Heart right ventricle (tissue), 16 donors: ENCODE data around the gene AKAP5. TPM values are rescaled to one million over a fixed set of nuclear protein-coding genes. Genes with fewer than 3 reads are reported as not detected.

ENCODE experiments used
- ATAC-seq, 8 donors: fragments of 200-7000 bp; cut with Tn5 transposase; one replicate each; pipeline ENCODE4 v1.9.1; 2020; ENCODE audit warnings: mild to moderate bottlenecking in 8 of 8, moderate library complexity in 8 of 8, moderate number of reproducible peaks in 1 of 8
- DNase-seq, 2 donors: peaks; one replicate each; pipeline ENCODE4 v3.0.0-alpha.2; 2020
- H3K27ac ChIP-seq, 10 donors: fragments of 200-600 bp; sonication (generic) in 2 of 10; one replicate each; pipeline versions ENCODE4 v1.5.0 to v1.8.0; 2020 to 2022; ENCODE audit warnings: mild to moderate bottlenecking in 3 of 10
- H3K27me3 ChIP-seq, 7 donors: fragments of 200-600 bp; one replicate each; pipeline ENCODE4 v1.8.0; 2021 to 2022; ENCODE audit warnings: mild to moderate bottlenecking in 2 of 7
- H3K36me3 ChIP-seq, 9 donors: fragments of 200-600 bp; sonication (generic) in 1 of 9; one replicate each; pipeline versions ENCODE4 v1.5.0 to v1.8.0; 2020 to 2022; ENCODE audit warnings: mild to moderate bottlenecking in 2 of 9
- H3K4me1 ChIP-seq, 9 donors: fragments of 200-600 bp; sonication (generic) in 1 of 9; one replicate each; pipeline versions ENCODE4 v1.5.0 to v1.8.0; 2020 to 2022; ENCODE audit warnings: mild to moderate bottlenecking in 4 of 9
- H3K4me3 ChIP-seq, 10 donors: fragments of 200-600 bp; sonication (generic) in 2 of 10; one replicate each; pipeline versions ENCODE4 v1.5.0 to v1.8.0; 2020 to 2022; ENCODE audit warnings: mild to moderate bottlenecking in 7 of 10, moderate library complexity in 2 of 10
- H3K9me3 ChIP-seq, 11 donors: fragments of 200-600 bp in 10 of 11; sonication (generic) in 2 of 11; one replicate each; pipeline versions ENCODE4 v1.5.0 to v1.8.0; 2013 to 2022; ENCODE audit warnings: mild to moderate bottlenecking in 2 of 11, control low read depth in 1 of 11, moderate library complexity in 1 of 11
- CTCF ChIP-seq, 9 donors: fragments of 200-600 bp; sonication (generic) in 2 of 9; IDR thresholded peaks; one replicate each; pipeline versions ENCODE4 v1.5.0 to v1.8.0; 2021 to 2022; ENCODE audit warnings: antibody characterized with exemption in 9 of 9, mild to moderate bottlenecking in 5 of 9, moderate library complexity in 1 of 9
- WGBS, 2 donors: extraction: QIAGEN DNeasy Blood & Tissue Kit; methylation state at CpG; one replicate each; pipeline ENCODE4 v1.1.7; 2013; ENCODE audit warnings: inconsistent platforms in 1 of 2; 5-methylcytosine and 5-hydroxymethylcytosine counted together
- intact Hi-C, 10 donors: fragments of 100-400 bp; cut with DNase I; formaldehyde crosslinking; loops; one replicate each; pipeline versions ENCODE4 v1.11.1 to v1.14.2; 2022
- long read RNA-seq, 3 donors: library from polyadenylated mRNA; unstranded; transcript quantifications; one replicate each; pipeline ENCODE4 v2.0.0, GENCODE V29; 2020 to 2021
- polyA plus RNA-seq, 2 donors: library from polyadenylated mRNA; stranded (reverse); fragments of 200-250 nt; gene quantifications; one replicate each; pipeline ENCODE4 v1.2.3, GENCODE V29; 2013
- total RNA-seq, 10 donors: library from RNA; stranded (reverse); fragmentation: NEBNext Ultra II Directional in 3 of 10; extraction: Animal tissue kit (Norgen Biotek cat#: 25700) in 3 of 10; gene quantifications; one replicate each; pipeline versions ENCODE4 v1.2.1 to v1.2.4, GENCODE V29; 2021 to 2023
- donor health status: Arrhythmogenic right ventricular cardiomyopathy.
- donor health status: ischemic (EF 13 %, LVEDD 7.1; RV severe dilation, severe dysfunction).
- donor health status: healthy with polysubstance abuse.
- donor health status: DM: no; HTN: yes; CAD: no.
- donor health status: DM: no; HTN: no; CAD: no.
- donor health status: ischemic (EF 25% LVEDD 6.9; RV normal size, moderate dysfunction).
- donor health status: ischemic (EF 25% LVEDD 5.7; RV mildly dilated, moderate dysfunction).
- donor health status: healthy.
- donor health status: DM: yes; HTN: yes; CAD: no.
- donor health status: Ischemic cardiomyopathy.
- donor health status: ischemic (EF 35%, LVEDD 5.7; RV mildly dilated, moderate dysfunction).
- donor health status: nonischemic (EF 11% LVEDD 7.7; RV severe dilation, severe dysfunction).
- donor health status: DM: yes; HTN: yes; CAD: no.
- donor health status: PGD.
- donor health status: ischemic (EF 29% LVEDD 5.4; RV normal size, mild dysfunction).
- donor health status: nonischemic (EF 23%, LVEDD 6.1; RV moderate dilation, normal function).

Gene AKAP5
- total RNA-seq: under 1 TPM; 0.12 to 0.51 (median 0.20) TPM
- under 1 TPM; 0.07 to 0.09 TPM for polyA plus RNA-seq
- long read RNA-seq, donor 1: 0 reads
- long read RNA-seq, donor 2: 0 reads
- long read RNA-seq, donor 3: 0 reads

GRCh38 chr14:64465191-64465822 lies at the start of gene AKAP5:
AKAP5 (plus strand) TSS chr14:64465499; CDS start chr14:64468395, 2,896 bp downstream.
- peak in 2 of 9 donors; percentile 2 to 12 for TF ChIP-seq CTCF (IDR thresholded peaks at IDR 0.05)
- Histone ChIP-seq H3K9me3 (no peaks in the 10 kb centered on the region), H3K27me3 (peaks cover 0 to 19% (median 0%) of the 10 kb centered on the region in 7 donors), H3K36me3 (peaks cover 0 to 7% (median 0%) of the 10 kb centered on the region in 9 donors), H3K4me3 (peak within 1 kb of the TSS; percentile 54 to 82 (median 77)), H3K4me1 (peaks cover 0 to 26% (median 7%) of the 10 kb centered on the region in 9 donors), H3K27ac (peak within 1 kb of the TSS in 6 of 10 donors; percentile 3 to 58 (median 26))
- 0% methylated on average over 71 to 74 of the region's 74 CpGs for WGBS, 2 donors
- ATAC-seq: peak; percentile 80 to 91 (median 90)
- peak; percentile 29 to 59 for DNase-seq
- intact Hi-C loops: no loop called here

GRCh38 chr14:64416348-64416932 lies 48.9 kb upstream of the AKAP5 start:
- Histone ChIP-seq H3K4me1 (peaks cover 0 to 11% (median 0%) of the 10 kb centered on the region in 9 donors), H3K9me3 (no peaks in the 10 kb centered on the region), H3K27ac (no peak overlapping the region), H3K4me3 (no peak overlapping the region), H3K27me3 (no peaks in the 10 kb centered on the region), H3K36me3 (peaks cover 0 to 94% (median 22%) of the 10 kb centered on the region in 9 donors)
- intact Hi-C loops: no loop called here
- 89 to 92% methylated on average over 3 of the region's 3 CpGs for WGBS, 2 donors
- DNase-seq (no peak), ATAC-seq (no peak)
- no peak for TF ChIP-seq CTCF (IDR thresholded peaks at IDR 0.05)

- 93 to 94% methylated on average over 5 of the region's 5 CpGs for WGBS, 2 donors
- H3K27me3 ChIP-seq: no peaks in the 10 kb centered on the region
- TF ChIP-seq CTCF (IDR thresholded peaks at IDR 0.05): no peak
- H3K36me3 ChIP-seq: peaks cover 0 to 94% (median 24%) of the 10 kb centered on the region in 9 donors
- intact Hi-C loops: no loop called here
- ATAC-seq: peak in 4 of 8 donors; percentile 17 to 26 (median 24)
- no peak overlapping the region for H3K4me3 ChIP-seq
- H3K27ac ChIP-seq: peak overlapping the region in 1 of 10 donors; percentile 62
- H3K9me3 ChIP-seq: no peaks in the 10 kb centered on the region
- DNase-seq: no peak
- peaks cover 0 to 11% (median 0%) of the 10 kb centered on the region in 9 donors for H3K4me1 ChIP-seq
These were observed 48.1 kb upstream of the AKAP5 start for GRCh38 chr14:64417055-64417770.

GRCh38 chr14:64417771-64418125 lies 47.6 kb upstream of the AKAP5 start:
- no peaks in the 10 kb centered on the region for H3K27me3 ChIP-seq
- no peak for DNase-seq
- WGBS, 2 donors: 98 to 100% methylated on average over 7 of the region's 7 CpGs
- no peak for TF ChIP-seq CTCF (IDR thresholded peaks at IDR 0.05)
- ATAC-seq: no peak
- H3K4me3 ChIP-seq: no peak overlapping the region
- H3K27ac ChIP-seq: peak overlapping the region in 1 of 10 donors; percentile 62
- peaks cover 0 to 94% (median 27%) of the 10 kb centered on the region in 9 donors for H3K36me3 ChIP-seq
- no peaks in the 10 kb centered on the region for H3K9me3 ChIP-seq
- H3K4me1 ChIP-seq: peaks cover 0 to 11% (median 0%) of the 10 kb centered on the region in 9 donors
- intact Hi-C loops: no loop called here
